ENCODE data around the gene CLDN7.

The CLDN7 gene

DNA sequence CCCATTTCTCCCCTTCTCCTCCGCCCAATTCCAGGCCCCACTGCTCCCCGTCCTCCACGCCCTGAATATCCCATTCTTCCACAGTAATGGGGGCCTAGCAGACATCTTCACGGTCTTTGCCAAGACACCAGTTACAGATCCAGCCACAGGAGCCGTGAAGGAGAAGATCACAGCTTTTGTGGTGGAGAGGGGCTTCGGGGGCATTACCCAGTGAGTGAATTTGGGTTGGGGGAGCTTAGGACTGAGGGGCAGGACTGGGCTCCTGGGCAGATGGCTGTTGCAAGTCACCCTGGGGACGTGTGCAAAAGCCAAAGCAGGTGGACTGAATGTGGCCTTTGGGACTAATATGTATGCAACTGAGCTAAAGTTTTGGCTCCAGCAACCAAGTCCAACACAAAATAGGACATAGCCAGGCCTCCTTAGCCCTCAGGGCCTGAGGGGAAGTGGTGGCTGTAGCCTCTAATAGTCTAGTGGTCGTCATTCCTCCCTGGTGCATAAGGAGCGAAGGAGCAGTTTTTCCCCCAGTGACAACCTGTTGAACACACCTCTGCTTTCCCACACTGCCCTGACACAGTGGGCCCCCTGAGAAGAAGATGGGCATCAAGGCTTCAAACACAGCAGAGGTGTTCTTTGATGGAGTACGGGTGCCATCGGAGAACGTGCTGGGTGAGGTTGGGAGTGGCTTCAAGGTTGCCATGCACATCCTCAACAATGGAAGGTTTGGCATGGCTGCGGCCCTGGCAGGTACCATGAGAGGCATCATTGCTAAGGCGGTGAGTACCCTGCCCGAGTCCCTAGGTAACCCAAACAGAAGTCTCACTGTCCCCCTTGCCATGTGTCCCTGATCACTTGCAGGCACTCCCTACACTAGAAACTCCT is 39.9 kb downstream of the CLDN7 start:
- no peak for TF ChIP-seq CTCF (conservative IDR thresholded peaks at IDR 0.05; ENCODE audit: low read depth, low read length)
- DNase-seq (ENCODE audit: low read depth), result no peak
- no peak overlapping the region for H3K4me3 ChIP-seq (ENCODE audit: low read depth, low read length)

DNA sequence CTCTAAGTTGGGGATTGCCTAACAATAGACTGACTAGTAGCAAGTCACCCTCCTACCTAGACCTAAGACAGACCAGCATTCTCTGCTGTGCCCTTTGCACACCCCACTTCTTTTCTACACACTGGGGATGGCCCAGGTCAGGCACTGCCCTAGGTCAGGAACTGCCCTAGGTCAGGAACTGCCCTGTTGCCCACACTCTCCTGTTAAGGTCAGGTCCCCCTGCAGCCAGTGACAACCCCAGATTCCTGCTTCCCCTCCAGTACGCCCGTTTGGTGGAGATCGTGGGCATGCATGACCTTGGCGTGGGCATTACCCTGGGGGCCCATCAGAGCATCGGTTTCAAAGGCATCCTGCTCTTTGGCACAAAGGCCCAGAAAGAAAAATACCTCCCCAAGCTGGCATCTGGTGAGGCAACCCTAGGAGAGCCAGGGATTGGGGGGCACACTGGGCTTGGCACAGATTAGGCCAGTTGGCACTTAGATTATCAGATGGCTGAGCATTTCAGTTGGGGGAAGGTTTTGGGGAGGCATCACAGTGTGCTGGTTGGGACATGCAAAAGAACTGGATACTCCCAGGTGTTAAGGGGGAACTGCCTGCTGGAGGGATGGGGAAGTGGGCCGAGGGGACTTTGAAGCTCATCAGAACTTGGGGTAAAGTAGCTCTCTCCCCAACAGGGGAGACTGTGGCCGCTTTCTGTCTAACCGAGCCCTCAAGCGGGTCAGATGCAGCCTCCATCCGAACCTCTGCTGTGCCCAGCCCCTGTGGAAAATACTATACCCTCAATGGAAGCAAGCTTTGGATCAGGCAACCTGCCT is 40.8 kb downstream of the CLDN7 start:
- no peak overlapping the region for H3K4me3 ChIP-seq (ENCODE audit: low read depth, low read length)
- DNase-seq (ENCODE audit: low read depth), result no peak
- TF ChIP-seq CTCF (conservative IDR thresholded peaks at IDR 0.05; ENCODE audit: low read depth, low read length), result no peak

DNA sequence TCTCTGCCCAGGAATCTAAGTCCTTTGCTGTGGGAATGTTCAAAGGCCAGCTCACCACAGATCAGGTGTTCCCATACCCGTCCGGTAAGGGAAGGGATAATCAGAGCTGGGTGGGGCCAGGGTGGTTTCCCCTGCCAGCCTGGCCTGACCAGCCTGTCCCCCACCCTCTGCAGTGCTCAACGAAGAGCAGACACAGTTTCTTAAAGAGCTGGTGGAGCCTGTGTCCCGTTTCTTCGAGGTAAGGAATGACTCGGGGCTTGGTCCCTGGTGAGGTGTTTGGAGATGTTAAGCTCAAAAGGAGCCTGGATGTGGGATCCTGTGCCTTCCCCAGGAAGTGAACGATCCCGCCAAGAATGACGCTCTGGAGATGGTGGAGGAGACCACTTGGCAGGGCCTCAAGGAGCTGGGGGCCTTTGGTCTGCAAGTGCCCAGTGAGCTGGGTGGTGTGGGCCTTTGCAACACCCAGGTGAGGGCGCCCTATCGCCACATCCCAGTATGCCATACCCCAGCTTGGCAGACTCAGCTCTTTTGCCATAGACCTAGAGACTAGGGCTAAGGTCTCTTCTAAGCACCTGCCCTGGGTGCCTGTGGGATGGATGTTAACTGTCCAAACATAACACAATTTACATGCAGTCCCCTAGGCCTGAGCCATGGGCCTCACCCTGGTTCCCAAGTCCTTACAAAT is 41.5 kb downstream of the CLDN7 start:
- DNase-seq (ENCODE audit: low read depth), result peak; percentile 77
- peak overlapping the region; percentile 90 for H3K4me3 ChIP-seq (ENCODE audit: low read depth, low read length)
- TF ChIP-seq CTCF (conservative IDR thresholded peaks at IDR 0.05; ENCODE audit: low read depth, low read length), result peak; percentile 57

DNA sequence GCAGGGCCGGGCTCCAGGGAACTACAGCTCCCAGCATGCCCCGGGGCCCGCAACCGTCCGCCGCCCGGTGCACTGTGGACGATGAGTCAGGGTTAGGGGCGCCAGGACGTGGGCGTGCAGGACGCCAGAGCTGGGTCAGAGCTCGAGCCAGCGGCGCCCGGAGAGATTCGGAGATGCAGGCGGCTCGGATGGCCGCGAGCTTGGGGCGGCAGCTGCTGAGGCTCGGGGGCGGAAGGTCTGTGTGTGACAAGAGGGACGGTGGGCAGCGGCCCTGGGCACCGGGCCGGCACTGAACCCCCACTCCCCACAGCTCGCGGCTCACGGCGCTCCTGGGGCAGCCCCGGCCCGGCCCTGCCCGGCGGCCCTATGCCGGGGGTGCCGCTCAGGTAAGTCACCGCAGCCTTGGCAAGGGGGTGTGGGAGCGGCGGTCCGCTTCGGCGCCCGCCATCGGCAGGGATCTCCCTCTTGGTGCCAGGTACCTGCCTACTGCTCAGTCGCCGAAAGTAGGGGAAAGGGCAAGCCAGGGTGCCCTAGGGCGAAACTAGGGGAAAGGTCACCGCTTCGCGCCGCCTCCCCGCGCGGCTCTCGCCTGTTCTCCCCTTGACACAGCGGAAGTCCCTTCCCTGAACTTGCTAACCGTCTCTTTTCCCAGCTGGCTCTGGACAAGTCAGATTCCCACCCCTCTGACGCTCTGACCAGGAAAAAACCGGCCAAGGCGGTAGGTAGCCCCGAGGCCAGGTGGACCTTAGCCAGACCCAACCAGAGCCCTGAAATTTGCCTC is 42.3 kb downstream of the CLDN7 start, which contains the start of the genes ACADVL and DLG4:
TSS of gene ACADVL (plus strand) at position 127 of the 781 bp plus-strand sequence. CDS start at position 174, 47 bp downstream.
TSS of gene DLG4 (minus strand) at position 25 of the 781 bp plus-strand sequence.
- peak within 1 kb of the TSS; percentile 90 for H3K4me3 ChIP-seq (ENCODE audit: low read depth, low read length)
- DNase-seq (ENCODE audit: low read depth), result peak; percentile 92
- no peak for TF ChIP-seq CTCF (conservative IDR thresholded peaks at IDR 0.05; ENCODE audit: low read depth, low read length)

DNA sequence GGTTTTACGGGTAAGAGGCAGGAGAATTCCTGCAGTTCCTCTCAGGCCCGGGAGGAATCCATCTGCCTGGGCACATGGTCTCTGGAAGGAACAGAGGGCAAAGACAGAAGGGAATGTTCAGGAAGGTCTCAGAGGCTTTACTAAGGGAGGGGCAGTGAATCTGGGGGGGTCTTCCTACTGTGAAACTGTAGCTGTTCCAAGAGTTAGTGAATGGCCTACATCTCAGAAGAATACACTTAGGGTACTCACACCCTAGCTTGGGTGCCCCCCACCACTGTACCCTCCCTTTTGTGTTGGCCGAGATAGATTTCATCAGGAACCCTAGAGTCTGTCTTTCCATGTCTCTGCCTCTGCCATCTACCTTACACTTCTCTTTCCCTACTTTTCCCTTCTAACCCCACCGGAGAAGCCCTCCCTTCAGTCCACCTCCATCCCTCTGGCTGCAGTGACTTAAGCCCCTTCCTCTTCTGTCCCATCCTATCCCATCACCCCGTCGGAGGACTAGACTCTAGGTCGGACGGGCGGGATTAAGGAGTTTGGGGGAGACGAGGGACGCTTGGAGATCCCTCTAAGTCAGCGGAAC is 43.0 kb downstream of the CLDN7 start:
- no peak for TF ChIP-seq CTCF (conservative IDR thresholded peaks at IDR 0.05; ENCODE audit: low read depth, low read length)
- DNase-seq (ENCODE audit: low read depth), result no peak
- H3K4me3 ChIP-seq (ENCODE audit: low read depth, low read length), result peak overlapping the region; percentile 90

DNA sequence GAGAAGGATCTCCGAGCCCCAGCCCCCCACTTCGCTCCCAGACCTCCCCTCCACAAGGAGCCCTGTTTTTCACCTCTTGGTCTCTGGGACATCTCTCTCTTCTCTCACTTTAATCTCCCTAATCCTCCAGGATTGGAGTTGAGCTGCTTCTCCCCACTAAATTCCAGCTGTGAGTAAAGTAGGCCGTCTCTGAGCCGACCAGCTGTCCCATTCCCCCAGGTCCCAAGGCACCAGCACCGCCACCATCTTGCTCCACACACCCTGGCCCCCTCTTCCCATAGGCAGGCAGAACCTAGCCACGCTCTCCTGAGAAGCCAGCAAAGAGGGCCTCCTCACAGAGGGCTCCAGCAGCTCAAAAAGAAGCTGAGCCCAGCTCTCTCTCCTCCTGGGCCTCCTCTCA is 43.5 kb downstream of the CLDN7 start:
- H3K4me3 ChIP-seq (ENCODE audit: low read depth, low read length), result no peak overlapping the region
- TF ChIP-seq CTCF (conservative IDR thresholded peaks at IDR 0.05; ENCODE audit: low read depth, low read length), result no peak
- DNase-seq (ENCODE audit: low read depth), result no peak

Measured in choroid plexus epithelial cell (primary cell).